MG63 (cell line): Measurements from ENCODE around the gene SDCCAG8. TPM values are rescaled to one million over a fixed set of nuclear protein-coding genes. Genes with fewer than 3 reads are reported as not detected.

Source experiments
- DNase-seq: peaks from one replicate; pipeline ENCODE4 v3.0.0-alpha.2; 2020
- H3K27me3 ChIP-seq: fragments of 250-450 bp; sonication (Bioruptor Pico); 2 replicates; pipeline ENCODE4 v1.5.1; 2020; ENCODE audit warnings: mild to moderate bottlenecking, moderate library complexity
- H3K36me3 ChIP-seq: fragments of 250-450 bp; sonication (Bioruptor Pico); 2 replicates; pipeline ENCODE4 v1.5.1; 2020; ENCODE audit warnings: mild to moderate bottlenecking, moderate library complexity
- H3K4me3 ChIP-seq: fragments of 250-450 bp; sonication (Bioruptor Pico); 2 replicates; pipeline ENCODE4 v1.5.1; 2020; ENCODE audit warnings: mild to moderate bottlenecking, moderate library complexity
- H3K9me3 ChIP-seq: fragments of 250-450 bp; sonication (Bioruptor Pico); 2 replicates; pipeline ENCODE4 v1.5.1; 2020; ENCODE audit warnings: mild to moderate bottlenecking, moderate library complexity
- total RNA-seq: library from RNA; depleted of rRNA; stranded (reverse); fragments of >200 nt; shearing (Covaris generic); gene quantifications from 2 replicates; pipeline ENCODE4 v1.2.3, GENCODE V29; 2014; ENCODE audit warnings: low replicate concordance

The SDCCAG8 gene
- total RNA-seq, 1 experiment from 2014 or later, result 19.2 TPM

DNA sequence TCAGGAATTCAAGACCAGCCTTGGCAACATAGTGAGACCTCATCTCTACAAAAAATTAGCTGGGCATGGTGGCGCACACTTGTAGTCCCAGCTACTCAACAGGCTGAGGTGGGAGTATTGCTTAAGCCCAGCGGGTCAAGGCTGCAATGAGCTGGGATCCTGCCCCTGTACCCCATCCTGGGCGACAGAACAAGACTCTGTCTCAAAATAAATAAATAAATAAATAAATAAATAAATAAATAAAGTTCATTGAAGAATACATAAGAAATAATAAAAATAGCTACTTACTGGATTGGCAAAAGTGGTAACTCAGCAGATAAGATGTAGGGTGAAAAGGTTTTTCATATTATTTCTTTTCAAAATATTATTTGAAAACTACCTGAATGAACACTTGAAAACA, 6.6 kb upstream of the SDCCAG8 start:
- no peak for DNase-seq
- no peaks in the 10 kb centered on the region for H3K27me3 ChIP-seq

DNA sequence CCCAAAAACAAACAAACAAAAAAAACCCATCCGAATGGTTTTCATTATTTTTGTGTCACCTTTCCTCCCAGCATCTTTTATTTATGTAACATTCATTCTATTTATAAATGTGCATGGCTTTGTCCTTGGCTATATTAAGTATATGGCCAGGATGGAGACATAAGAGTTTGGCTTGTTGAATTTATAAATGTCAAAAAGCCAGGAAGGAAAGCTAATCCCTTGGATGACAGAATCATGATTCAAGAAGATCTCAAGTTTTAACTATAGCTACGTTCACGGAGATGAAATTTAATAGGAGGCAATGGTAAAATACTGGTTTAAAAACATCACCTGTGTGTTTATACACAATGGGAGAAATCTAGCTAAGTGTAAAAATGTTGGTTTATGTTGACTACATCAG, 5.7 kb upstream of the SDCCAG8 start:
- H3K4me3 ChIP-seq, result no peak overlapping the region

More for the DNA sequence above, 6.6 kb upstream of the SDCCAG8 start:
- Histone ChIP-seq H3K9me3 (no peaks in the 10 kb centered on the region; the same call in 1 of the 2 replicates), H3K36me3 (peaks cover 7% of the 10 kb centered on the region), H3K4me3 (no peak overlapping the region)

DNA sequence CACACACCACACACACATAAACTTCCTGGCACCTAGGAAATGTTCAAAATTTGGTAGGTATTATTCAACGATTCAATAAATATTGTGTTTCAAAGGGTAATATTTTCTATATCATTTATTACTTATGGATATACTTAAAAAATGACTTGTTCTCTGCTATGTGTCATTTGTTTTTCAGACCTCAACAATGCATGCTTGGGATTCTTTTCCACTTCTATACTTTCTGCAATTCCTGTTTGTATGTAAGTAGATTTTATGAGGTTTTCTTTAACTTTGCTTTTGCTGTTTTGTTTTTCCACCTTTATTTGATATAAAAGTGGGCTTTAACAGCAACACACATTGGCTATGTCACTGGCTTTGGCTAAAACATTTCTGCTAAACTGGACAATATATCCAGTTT, 4.3 kb upstream of the SDCCAG8 start:
- no peaks in the 10 kb centered on the region; the same call in 1 of the 2 replicates for H3K36me3 ChIP-seq
- no peak for DNase-seq
- no peaks in the 10 kb centered on the region; the same call in 1 of the 2 replicates for H3K9me3 ChIP-seq
- no peak overlapping the region for H3K4me3 ChIP-seq
- no peaks in the 10 kb centered on the region for H3K27me3 ChIP-seq

More for the DNA sequence above, 5.7 kb upstream of the SDCCAG8 start:
- H3K36me3 ChIP-seq, result no peaks in the 10 kb centered on the region; the same call in none of the 2 replicates
- no peaks in the 10 kb centered on the region for H3K27me3 ChIP-seq
- H3K9me3 ChIP-seq, result no peaks in the 10 kb centered on the region; the same call in 1 of the 2 replicates
- DNase-seq, result no peak

GRCh38 chr1:243253211-243253925, 2.5 kb upstream of the SDCCAG8 start:
- DNase-seq, result no peak
- H3K27me3 ChIP-seq, result no peaks in the 10 kb centered on the region
- no peaks in the 10 kb centered on the region; the same call in 1 of the 2 replicates for H3K36me3 ChIP-seq
- no peaks in the 10 kb centered on the region for H3K9me3 ChIP-seq
- H3K4me3 ChIP-seq, result peak overlapping the region; percentile 93

DNA sequence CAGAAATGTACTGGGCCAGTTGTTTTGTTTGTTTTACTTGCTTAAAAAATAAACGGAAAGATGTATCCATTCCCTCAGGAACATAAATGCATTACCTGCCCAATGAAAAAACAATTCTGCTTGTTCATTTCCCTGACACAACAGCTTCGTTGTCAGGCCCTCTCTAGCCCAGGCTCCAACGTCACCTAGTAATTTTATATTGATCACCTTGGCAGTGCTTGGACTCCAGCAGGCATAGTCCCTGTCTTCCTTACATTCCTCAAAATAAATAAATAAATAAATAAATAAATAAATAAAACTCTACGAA, 2.0 kb upstream of the SDCCAG8 start:
- no peak for DNase-seq
- Histone ChIP-seq H3K4me3 (peak overlapping the region; percentile 93), H3K36me3 (no peaks in the 10 kb centered on the region; the same call in 1 of the 2 replicates), H3K9me3 (no peaks in the 10 kb centered on the region), H3K27me3 (no peaks in the 10 kb centered on the region)

DNA sequence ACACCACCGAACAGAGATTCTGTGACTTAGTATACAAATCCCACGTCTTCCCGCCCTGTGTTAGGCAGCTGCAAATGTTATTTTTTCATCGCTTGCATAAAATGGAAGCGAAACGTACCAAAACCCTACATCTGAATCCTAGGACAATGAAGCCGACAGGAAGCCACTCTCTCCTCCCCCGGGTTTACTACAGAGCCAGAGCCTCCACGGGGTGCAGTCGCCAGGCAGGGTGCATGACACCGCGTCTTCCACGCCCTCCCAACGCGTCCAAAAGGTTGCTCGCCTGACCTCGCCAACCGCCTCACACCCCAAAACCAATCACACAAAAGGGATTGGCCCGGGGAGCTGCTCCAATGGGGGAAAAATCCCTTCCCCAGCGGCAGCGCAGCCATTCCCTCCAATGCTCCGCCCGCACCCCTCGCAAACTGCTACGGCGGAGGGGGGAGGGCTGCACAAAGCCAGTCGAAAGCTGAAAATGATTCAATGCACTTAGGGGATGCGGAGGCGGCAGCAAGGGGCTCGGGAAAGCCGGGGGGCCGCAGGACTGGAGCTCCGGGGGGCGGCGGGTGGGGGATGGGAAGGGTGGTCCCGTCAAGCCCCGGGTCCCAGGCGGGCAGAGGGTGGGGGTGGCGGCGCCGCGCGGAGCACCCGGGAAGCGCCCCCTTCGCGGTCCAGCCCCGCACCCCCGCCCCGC, 1.5 kb upstream of the SDCCAG8 start:
- H3K36me3 ChIP-seq, result no peaks in the 10 kb centered on the region
- H3K9me3 ChIP-seq, result no peaks in the 10 kb centered on the region
- no peaks in the 10 kb centered on the region for H3K27me3 ChIP-seq
- H3K4me3 ChIP-seq, result peak overlapping the region; percentile 93
- peak; percentile 93 for DNase-seq

DNA sequence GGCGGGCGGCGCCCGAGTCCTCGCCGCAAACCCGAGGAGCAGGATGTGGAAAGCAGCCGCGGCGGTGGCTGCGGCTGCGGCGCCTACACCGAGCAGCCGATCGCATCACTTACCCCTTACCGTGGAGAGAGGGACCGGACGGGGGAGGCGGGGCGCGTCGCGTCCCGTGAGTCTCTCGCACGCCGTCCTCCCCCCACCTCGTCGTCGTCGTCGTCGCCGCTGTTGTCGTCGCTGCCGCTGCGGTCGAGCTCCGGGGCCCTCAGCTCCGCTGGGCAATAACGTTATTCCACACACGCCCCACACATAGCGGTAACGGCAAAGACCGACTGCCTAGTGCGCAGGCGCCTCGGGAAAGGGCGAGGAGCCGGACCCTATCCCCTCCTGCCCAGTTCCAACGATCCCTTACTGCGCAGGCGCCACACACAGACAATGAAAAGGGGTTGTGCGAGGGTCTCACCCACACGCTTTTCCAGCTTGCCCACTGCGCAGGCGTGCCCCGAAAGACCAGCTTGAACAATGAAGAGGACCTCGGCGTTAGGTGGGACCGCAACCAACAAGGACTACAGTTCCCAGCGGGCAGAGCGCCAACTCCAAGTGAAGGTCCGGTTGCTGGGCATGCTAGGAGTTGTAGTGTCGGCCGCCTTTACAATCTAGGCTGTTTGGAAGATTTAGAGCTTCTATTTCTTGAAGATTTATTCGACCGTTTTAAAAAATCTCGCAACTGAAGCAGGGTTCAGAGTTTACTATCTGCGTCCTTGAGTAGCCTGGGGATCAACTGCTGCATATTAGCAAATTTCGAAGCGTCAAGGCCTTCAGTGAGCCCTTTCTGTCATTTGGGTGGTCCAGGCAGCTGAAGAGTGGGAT, 682 bp upstream of the SDCCAG8 start, which contains the start of gene CEP170:
TSS of gene CEP170 (minus strand) at position 355 of the 864 bp plus-strand sequence. CDS start 30,001 bp downstream, outside the sequence.
- Histone ChIP-seq H3K27me3 (no peaks in the 10 kb centered on the region), H3K4me3 (peak within 1 kb of the TSS; percentile 93), H3K9me3 (no peaks in the 10 kb centered on the region), H3K36me3 (no peaks in the 10 kb centered on the region)
- DNase-seq, result peak; percentile 96

DNA sequence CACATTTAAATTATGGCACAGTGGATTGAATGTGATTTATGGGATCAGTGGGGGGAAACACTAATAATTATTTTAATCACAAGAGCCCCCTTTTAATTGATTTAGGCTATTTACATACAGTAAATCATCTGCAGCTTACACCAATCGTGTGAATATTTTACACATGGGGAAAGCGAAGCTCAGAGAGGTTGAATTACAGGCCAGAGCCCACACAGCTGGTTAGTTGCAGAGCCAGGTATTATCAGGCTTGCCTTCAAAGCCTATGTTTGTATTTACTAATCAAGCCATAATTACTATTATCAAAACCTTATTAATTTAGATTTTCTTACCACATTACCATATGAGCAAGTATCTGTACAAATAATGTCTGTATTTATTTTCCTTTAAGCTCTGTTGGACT, 749 bp downstream of the SDCCAG8 start:
- H3K4me3 ChIP-seq, result peak overlapping the region; percentile 93
- H3K36me3 ChIP-seq, result no peaks in the 10 kb centered on the region
- H3K9me3 ChIP-seq, result no peaks in the 10 kb centered on the region
- no peak for DNase-seq
- H3K27me3 ChIP-seq, result no peaks in the 10 kb centered on the region

DNA sequence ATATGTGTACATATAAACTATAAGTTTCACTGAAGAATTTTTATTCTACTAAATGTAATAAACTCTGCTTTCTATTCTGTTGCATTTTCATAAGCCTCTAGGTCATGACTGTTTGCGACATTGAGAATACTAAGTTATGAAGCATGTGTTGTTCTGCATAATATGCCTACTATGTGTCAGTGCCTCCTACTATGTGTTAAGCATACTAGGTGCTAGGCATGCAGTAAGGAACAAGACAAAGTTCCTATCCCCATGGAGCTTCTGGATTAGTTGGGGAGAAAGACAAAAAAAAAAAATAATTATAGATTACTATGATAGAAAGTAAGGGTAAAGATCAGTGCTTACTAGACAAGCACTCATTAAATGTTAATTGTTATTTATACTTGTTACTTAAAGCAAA, 1.3 kb downstream of the SDCCAG8 start:
- Histone ChIP-seq H3K36me3 (no peaks in the 10 kb centered on the region), H3K4me3 (peak overlapping the region; percentile 93), H3K9me3 (no peaks in the 10 kb centered on the region), H3K27me3 (no peaks in the 10 kb centered on the region)
- DNase-seq, result no peak

GRCh38 chr1:243258731-243259130, 2.9 kb downstream of the SDCCAG8 start:
- H3K36me3 ChIP-seq, result 0 out of 2 replicates have a peak, but pooled peaks cover 6% of the 10 kb centered on the region
- no peak overlapping the region for H3K4me3 ChIP-seq
- H3K27me3 ChIP-seq, result no peaks in the 10 kb centered on the region
- DNase-seq, result no peak
- no peaks in the 10 kb centered on the region for H3K9me3 ChIP-seq

GRCh38 chr1:243260221-243260880, 4.5 kb downstream of the SDCCAG8 start:
- H3K27me3 ChIP-seq, result no peaks in the 10 kb centered on the region
- H3K4me3 ChIP-seq, result no peak overlapping the region
- H3K9me3 ChIP-seq, result no peaks in the 10 kb centered on the region
- H3K36me3 ChIP-seq, result 0 out of 2 replicates have a peak, but pooled peaks cover 6% of the 10 kb centered on the region
- no peak for DNase-seq

- Histone ChIP-seq H3K9me3 (no peaks in the 10 kb centered on the region), H3K4me3 (no peak overlapping the region)
- no peak for DNase-seq
Observed at GRCh38 chr1:243261390-243261789, 5.5 kb downstream of the SDCCAG8 start.

DNA sequence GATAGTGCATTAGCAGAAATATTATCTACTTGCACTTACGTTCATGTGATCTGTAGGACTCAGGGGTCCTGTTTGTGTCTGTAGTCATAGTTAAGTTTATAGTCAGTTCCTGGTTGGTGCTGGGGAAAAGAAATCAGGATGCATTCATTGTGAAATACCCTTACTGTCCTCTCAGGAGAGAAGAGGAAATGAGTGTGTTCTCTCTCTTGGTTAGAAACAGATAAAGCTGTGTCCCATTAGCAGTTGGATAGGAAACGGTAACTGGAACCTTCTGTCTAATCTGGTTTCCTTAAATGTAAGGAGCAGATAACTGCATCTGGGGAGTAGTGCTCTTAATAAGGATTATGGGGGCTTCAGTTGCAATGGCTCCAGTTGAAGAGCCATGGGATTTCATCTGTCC, 8.9 kb downstream of the SDCCAG8 start:
- Histone ChIP-seq H3K9me3 (no peaks in the 10 kb centered on the region), H3K36me3 (0 out of 2 replicates have a peak, but pooled peaks cover 6% of the 10 kb centered on the region), H3K27me3 (no peaks in the 10 kb centered on the region), H3K4me3 (no peak overlapping the region)
- no peak for DNase-seq

More at GRCh38 chr1:243261390-243261789, 5.5 kb downstream of the SDCCAG8 start:
- no peaks in the 10 kb centered on the region for H3K27me3 ChIP-seq
- 0 out of 2 replicates have a peak, but pooled peaks cover 6% of the 10 kb centered on the region for H3K36me3 ChIP-seq

DNA sequence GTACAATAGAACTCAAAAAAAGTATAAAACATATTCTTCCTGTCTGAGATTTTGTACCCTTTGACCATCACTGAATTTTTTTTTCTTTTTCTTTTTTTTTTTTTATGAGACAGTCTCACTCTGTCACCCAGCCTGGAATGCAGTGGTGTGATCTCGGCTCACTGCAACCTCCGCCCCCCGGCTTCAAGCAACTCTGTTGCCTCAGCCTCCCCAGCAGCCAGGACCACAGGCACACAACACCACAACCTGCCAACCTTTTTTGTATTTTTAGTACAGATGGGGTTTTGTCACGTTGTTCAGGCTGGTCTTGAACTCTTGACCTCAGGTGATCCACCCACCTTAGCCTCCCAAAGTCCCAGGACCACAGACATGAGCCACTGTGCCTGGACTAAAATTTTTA, 10.4 kb downstream of the SDCCAG8 start:
- Histone ChIP-seq H3K9me3 (no peaks in the 10 kb centered on the region), H3K4me3 (no peak overlapping the region), H3K36me3 (peaks cover 13% of the 10 kb centered on the region), H3K27me3 (no peaks in the 10 kb centered on the region)
- no peak for DNase-seq

DNA sequence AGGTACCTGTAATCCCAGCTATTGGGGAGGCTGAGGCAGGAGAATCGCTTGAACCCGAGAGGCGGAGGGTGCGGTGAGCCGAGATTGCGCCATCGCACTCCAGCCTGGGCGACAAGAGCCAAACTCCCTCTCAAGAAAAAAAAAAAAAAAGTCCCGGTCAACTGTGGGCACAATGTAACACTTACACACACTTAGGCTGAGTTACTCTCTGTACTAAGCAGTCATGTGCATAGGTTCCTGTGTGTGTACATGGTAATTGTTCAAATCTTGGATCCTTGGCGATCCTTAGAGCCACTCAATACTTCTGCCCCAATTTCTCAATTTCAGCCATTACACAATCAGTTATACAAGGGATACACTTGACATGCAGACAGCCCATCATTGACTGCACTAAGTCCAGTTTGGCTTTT, 11.6 kb downstream of the SDCCAG8 start:
- Histone ChIP-seq H3K36me3 (peaks cover 18% of the 10 kb centered on the region), H3K4me3 (no peak overlapping the region), H3K9me3 (no peaks in the 10 kb centered on the region), H3K27me3 (no peaks in the 10 kb centered on the region)
- no peak for DNase-seq

DNA sequence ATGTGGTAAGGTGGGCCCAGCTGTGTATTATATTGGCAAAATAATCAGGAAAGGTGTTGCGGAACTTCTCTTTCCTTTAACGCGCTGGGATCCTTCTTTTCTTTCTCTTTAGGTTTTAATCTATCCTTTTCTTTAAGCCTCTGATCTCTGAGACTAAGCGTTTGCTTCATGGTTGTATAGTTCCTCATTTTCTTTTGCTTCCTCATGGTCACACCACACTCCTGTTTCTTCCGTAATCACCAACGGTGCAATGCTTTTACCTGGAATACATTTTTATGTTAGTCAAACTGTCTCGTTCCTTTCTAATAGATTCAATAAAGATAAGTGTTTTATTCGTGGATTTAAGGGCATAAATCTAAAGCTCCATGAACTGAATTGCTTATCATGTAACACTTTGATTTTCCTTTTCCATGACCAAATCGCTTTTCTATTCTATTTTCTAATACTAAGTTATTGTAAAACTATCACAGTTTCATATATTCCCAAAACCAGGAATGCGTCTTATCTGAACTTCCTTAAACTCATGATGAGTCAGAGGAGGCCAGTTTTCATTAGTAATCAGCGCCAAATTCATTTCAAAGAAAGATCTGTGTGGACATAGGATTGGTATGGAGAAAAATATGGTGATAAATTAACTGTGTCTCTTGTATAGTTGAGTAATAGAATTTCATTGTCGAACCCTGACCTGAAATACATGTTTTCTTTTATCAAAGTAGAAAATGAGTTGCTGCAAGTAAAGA, 12.2 kb downstream of the SDCCAG8 start:
- no peak overlapping the region for H3K4me3 ChIP-seq
- DNase-seq, result no peak
- H3K9me3 ChIP-seq, result no peaks in the 10 kb centered on the region

More for the DNA sequence above, 12.2 kb downstream of the SDCCAG8 start:
- Histone ChIP-seq H3K36me3 (peaks cover 16% of the 10 kb centered on the region), H3K27me3 (no peaks in the 10 kb centered on the region)
